A549 treated with RU486 at 1 μM for 4 hours (cell line): ENCODE measurements around the gene NAA16. TPM values are rescaled to one million over a fixed set of nuclear protein-coding genes. Genes with fewer than 3 reads are reported as not detected.

Experiments used
- total RNA-seq: library from RNA; stranded (reverse); fragments of 200-300 nt; extraction: Qiagen RNA extraction; gene quantifications from 5 replicates; pipeline ENCODE4 v1.2.3, GENCODE V29; 2022; ENCODE audit warnings: low read depth

Gene NAA16
- 4.7 to 10.1 TPM (median 10.0 TPM) in 5 replicates for total RNA-seq

GRCh38 chr13:41310963-41311405 lies at the start of gene NAA16:
Gene NAA16 (plus strand): TSS chr13:41311267. CDS start chr13:41311529, 262 bp downstream.

DNA sequence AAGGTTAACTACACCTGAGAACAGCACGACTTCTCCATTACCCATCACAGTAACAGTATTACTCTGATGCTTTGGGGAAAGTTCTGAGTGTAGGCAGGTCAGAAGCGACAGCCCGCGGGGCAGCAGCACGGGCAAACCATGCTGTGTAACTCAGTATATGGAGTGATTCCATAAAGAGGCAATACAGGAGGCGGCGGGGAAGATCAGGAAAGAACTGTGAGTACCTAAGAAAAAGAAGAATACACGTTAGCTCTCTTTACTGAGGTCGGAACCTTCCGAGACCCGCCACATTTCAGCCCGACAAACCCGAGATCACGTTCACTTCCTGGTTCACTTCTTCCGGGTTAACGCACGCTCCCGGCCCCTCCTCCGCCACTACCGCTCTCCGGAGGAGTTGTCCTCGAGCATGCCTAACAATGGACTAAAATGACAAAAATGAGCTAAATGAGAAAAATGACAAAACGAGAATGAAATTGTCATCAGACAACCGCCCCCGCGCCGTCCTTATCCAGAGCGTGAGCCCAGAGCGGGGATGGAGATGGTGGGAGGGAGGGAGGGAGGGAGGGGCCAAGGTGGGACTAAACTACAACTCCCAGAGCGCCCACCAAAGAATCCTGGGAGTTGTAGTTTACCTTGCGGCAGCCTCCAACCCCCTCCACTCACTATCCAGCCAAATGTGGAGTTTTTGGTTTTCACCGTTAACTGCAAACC lies 47.7 kb upstream of the NAA16 start, which contains the start of gene MTRF1:
MTRF1 (minus strand) TSS at position 316 of the 711 bp plus-strand sequence. CDS start 2,669 bp downstream, outside the sequence.

Other genes starting within 250 kb of the NAA16 start
- gene WBP4, start 249.8 kb upstream of the NAA16 start, total RNA-seq = 6.4 to 9.8 TPM (median 7.6 TPM) in 5 replicates
- 3.0 to 5.5 TPM (median 5.2 TPM) in 5 replicates for gene KBTBD6, start 178.5 kb upstream of the NAA16 start, total RNA-seq
- gene KBTBD7, start 116.7 kb upstream of the NAA16 start, total RNA-seq = 1.3 to 2.8 TPM (median 2.5 TPM) in 5 replicates
- 5.1 to 7.0 TPM (median 6.6 TPM) in 5 replicates for gene MTRF1, start 47.7 kb upstream of the NAA16 start, total RNA-seq
- 0.82 to 1.6 TPM (median 1.4 TPM) in 5 replicates for gene RGCC, start 146.3 kb downstream of the NAA16 start, total RNA-seq